Mucosa of rectum (tissue), 2 donors: ENCODE results near the gene P4HA2.
A peak's percentile ranks its signal among the peaks of the same experiment; 100 is the strongest.

Experiments used
- H3K27ac ChIP-seq, 2 donors: one replicate each; pipeline ENCODE4 v1.7.0; 2013; ENCODE audit warnings: inconsistent platforms in 2 of 2, low read depth in 2 of 2, low read length in 2 of 2
- H3K27me3 ChIP-seq, 2 donors: one replicate each; pipeline ENCODE4 v1.7.0; 2013; ENCODE audit warnings: low read length in 2 of 2; ENCODE audit not compliant: control insufficient read depth in 2 of 2, insufficient read depth in 2 of 2
- H3K36me3 ChIP-seq, 2 donors: one replicate each; pipeline ENCODE4 v1.7.0; 2013; ENCODE audit warnings: low read length in 2 of 2; ENCODE audit not compliant: control insufficient read depth in 2 of 2, insufficient read depth in 2 of 2
- H3K4me1 ChIP-seq, 2 donors: one replicate each; pipeline ENCODE4 v1.7.0; 2013; ENCODE audit warnings: low read length in 2 of 2, mild to moderate bottlenecking in 1 of 2; ENCODE audit not compliant: control insufficient read depth in 2 of 2, insufficient read depth in 2 of 2
- H3K4me3 ChIP-seq, 2 donors: one replicate each; pipeline ENCODE4 v1.7.0; 2013; ENCODE audit warnings: low read length in 2 of 2
- H3K9ac ChIP-seq, 2 donors: one replicate each; pipeline ENCODE4 v1.7.0; 2013; ENCODE audit warnings: low read length in 2 of 2, low read depth in 1 of 2, mild to moderate bottlenecking in 1 of 2
- H3K9me3 ChIP-seq, 2 donors: one replicate each; pipeline ENCODE4 v1.7.0; 2013; ENCODE audit warnings: low read length in 2 of 2; ENCODE audit not compliant: control insufficient read depth in 2 of 2
- donor health status: healthy.
- donor health status: Normal muscosa, but diverticular disease.

The P4HA2 gene

GRCh38 chr5:132211787-132212186 lies 15.9 kb downstream of the P4HA2 start:
- Histone ChIP-seq H3K4me3 (no peak overlapping the region), H3K36me3 (peaks cover 29 to 42% of the 10 kb centered on the region in 2 donors), H3K9ac (no peak overlapping the region), H3K4me1 (no peaks in the 10 kb centered on the region), H3K9me3 (no peaks in the 10 kb centered on the region), H3K27me3 (no peaks in the 10 kb centered on the region), H3K27ac (no peak overlapping the region)

- Histone ChIP-seq H3K4me1 (no peaks in the 10 kb centered on the region), H3K9me3 (no peaks in the 10 kb centered on the region), H3K27ac (no peak overlapping the region), H3K36me3 (peaks cover 29 to 43% of the 10 kb centered on the region in 2 donors), H3K27me3 (no peaks in the 10 kb centered on the region), H3K9ac (no peak overlapping the region), H3K4me3 (no peak overlapping the region)
These were observed 16.7 kb downstream of the P4HA2 start for GRCh38 chr5:132210944-132211343.

- H3K9ac ChIP-seq = no peak overlapping the region
- H3K27ac ChIP-seq = no peak overlapping the region
- no peaks in the 10 kb centered on the region for H3K27me3 ChIP-seq
- H3K36me3 ChIP-seq = peaks cover 29 to 50% of the 10 kb centered on the region in 2 donors
- peaks cover 0 to 3% of the 10 kb centered on the region in 2 donors for H3K4me1 ChIP-seq
- H3K9me3 ChIP-seq = no peaks in the 10 kb centered on the region
- no peak overlapping the region for H3K4me3 ChIP-seq
These were observed 17.6 kb downstream of the P4HA2 start for GRCh38 chr5:132209901-132210545.

GRCh38 chr5:132209131-132209530 lies 18.5 kb downstream of the P4HA2 start:
- peaks cover 30 to 57% of the 10 kb centered on the region in 2 donors for H3K36me3 ChIP-seq
- no peaks in the 10 kb centered on the region for H3K27me3 ChIP-seq
- H3K4me1 ChIP-seq = peaks cover 0 to 3% of the 10 kb centered on the region in 2 donors
- no peaks in the 10 kb centered on the region for H3K9me3 ChIP-seq
- no peak overlapping the region for H3K9ac ChIP-seq
- no peak overlapping the region for H3K4me3 ChIP-seq
- peak overlapping the region in 1 of 2 donors; percentile 15 for H3K27ac ChIP-seq

GRCh38 chr5:132207778-132208177 lies 19.9 kb downstream of the P4HA2 start:
- Histone ChIP-seq H3K27me3 (no peaks in the 10 kb centered on the region), H3K4me3 (no peak overlapping the region), H3K27ac (no peak overlapping the region), H3K9ac (no peak overlapping the region), H3K4me1 (peaks cover 0 to 3% of the 10 kb centered on the region in 2 donors), H3K36me3 (peaks cover 26 to 55% of the 10 kb centered on the region in 2 donors), H3K9me3 (no peaks in the 10 kb centered on the region)

- H3K9me3 ChIP-seq = no peaks in the 10 kb centered on the region
- H3K27ac ChIP-seq = no peak overlapping the region
- no peak overlapping the region for H3K4me3 ChIP-seq
- peaks cover 0 to 3% of the 10 kb centered on the region in 2 donors for H3K4me1 ChIP-seq
- no peak overlapping the region for H3K9ac ChIP-seq
- peaks cover 27 to 59% of the 10 kb centered on the region in 2 donors for H3K36me3 ChIP-seq
- H3K27me3 ChIP-seq = no peaks in the 10 kb centered on the region
These were observed 20.9 kb downstream of the P4HA2 start for GRCh38 chr5:132206782-132207181.

GRCh38 chr5:132205385-132206125 lies 22.1 kb downstream of the P4HA2 start:
- no peak overlapping the region for H3K9ac ChIP-seq
- peaks cover 0 to 3% of the 10 kb centered on the region in 2 donors for H3K4me1 ChIP-seq
- no peak overlapping the region for H3K4me3 ChIP-seq
- H3K9me3 ChIP-seq = no peaks in the 10 kb centered on the region
- peaks cover 37 to 63% of the 10 kb centered on the region in 2 donors for H3K36me3 ChIP-seq
- no peaks in the 10 kb centered on the region for H3K27me3 ChIP-seq
- no peak overlapping the region for H3K27ac ChIP-seq

GRCh38 chr5:132204371-132205135 lies 23.1 kb downstream of the P4HA2 start:
- Histone ChIP-seq H3K27me3 (no peaks in the 10 kb centered on the region), H3K36me3 (peaks cover 36 to 54% of the 10 kb centered on the region in 2 donors), H3K9ac (no peak overlapping the region), H3K9me3 (no peaks in the 10 kb centered on the region), H3K4me1 (peaks cover 0 to 3% of the 10 kb centered on the region in 2 donors), H3K4me3 (no peak overlapping the region), H3K27ac (no peak overlapping the region)

- H3K4me3 ChIP-seq = no peak overlapping the region
- no peak overlapping the region for H3K27ac ChIP-seq
- H3K9me3 ChIP-seq = no peaks in the 10 kb centered on the region
- H3K27me3 ChIP-seq = no peaks in the 10 kb centered on the region
- H3K9ac ChIP-seq = no peak overlapping the region
- H3K4me1 ChIP-seq = peaks cover 0 to 3% of the 10 kb centered on the region in 2 donors
- H3K36me3 ChIP-seq = peaks cover 33 to 59% of the 10 kb centered on the region in 2 donors
These were observed 23.7 kb downstream of the P4HA2 start for GRCh38 chr5:132203916-132204315.

GRCh38 chr5:132203464-132203818 lies 24.2 kb downstream of the P4HA2 start:
- H3K9me3 ChIP-seq = no peaks in the 10 kb centered on the region
- peaks cover 34 to 60% of the 10 kb centered on the region in 2 donors for H3K36me3 ChIP-seq
- H3K27me3 ChIP-seq = no peaks in the 10 kb centered on the region
- peaks cover 0 to 3% of the 10 kb centered on the region in 2 donors for H3K4me1 ChIP-seq
- no peak overlapping the region for H3K4me3 ChIP-seq
- H3K27ac ChIP-seq = no peak overlapping the region
- H3K9ac ChIP-seq = no peak overlapping the region
